OCI-LY7 (cell line): ENCODE data around the gene ST6GALNAC1. TPM values are rescaled to one million over a fixed set of nuclear protein-coding genes. Genes with fewer than 3 reads are reported as not detected.

ENCODE experiments used
- BruUV-seq: library from RNA; stranded (reverse); fragments of 400-500 nt; replicated peaks from 2 replicates; lab custom pipeline; 2021; lab: Mats Ljungman, UMichigan
- CTCF ChIA-PET: fragments of 300-600 bp; sonication (Branson Sonifier 250); formaldehyde crosslinking; loops from one replicate; lab custom pipeline; 2022; ENCODE audit warnings: antibody characterized with exemption; ENCODE audit not compliant: unreplicated experiment; lab: Charles Lee
- POLR2A ChIA-PET: fragments of 300-600 bp; sonication (Branson Sonifier 250); formaldehyde crosslinking; loops from one replicate; lab custom pipeline; 2022; ENCODE audit warnings: antibody characterized with exemption; lab: Charles Lee
- DNase-seq: peaks from one replicate; pipeline ENCODE4 v3.0.0-alpha.2; 2015; ENCODE audit warnings: low spot score
- H2AFZ ChIP-seq: fragments of 200-600 bp; sonication (generic), shearing (Covaris generic); 2 replicates; pipeline ENCODE4 v1.6.1; 2014; ENCODE audit warnings: mild to moderate bottlenecking, antibody characterized with exemption, low read length, moderate library complexity
- H3K27ac ChIP-seq: fragments of 200-600 bp; sonication (generic); 2 replicates; pipeline ENCODE4 v1.5.1; 2014; ENCODE audit warnings: mixed run types, low read depth, mild to moderate bottlenecking, moderate library complexity, low read length, inconsistent platforms; ENCODE audit not compliant: poor library complexity, severe bottlenecking
- H3K36me3 ChIP-seq: fragments of 200-600 bp; sonication (generic); 2 replicates; pipeline ENCODE4 v1.6.1; 2014; ENCODE audit warnings: mild to moderate bottlenecking, antibody characterized with exemption, low read length, moderate library complexity, mixed read lengths; ENCODE audit not compliant: insufficient read depth
- H3K4me1 ChIP-seq: fragments of 200-600 bp; sonication (generic); 2 replicates; pipeline ENCODE4 v1.5.1; 2014; ENCODE audit warnings: mild to moderate bottlenecking, low read length; ENCODE audit not compliant: insufficient read depth, poor library complexity, severe bottlenecking
- H3K4me2 ChIP-seq: fragments of 200-600 bp; sonication (generic); 2 replicates; pipeline ENCODE4 v1.6.1; 2014; ENCODE audit warnings: mild to moderate bottlenecking, low read length
- H3K4me3 ChIP-seq: fragments of 200-600 bp; sonication (generic); 2 replicates; pipeline ENCODE4 v1.5.1; 2014; ENCODE audit warnings: mild to moderate bottlenecking, low read depth, low read length; ENCODE audit not compliant: poor library complexity, severe bottlenecking
- H3K79me2 ChIP-seq: fragments of 200-600 bp; sonication (generic); 2 replicates; pipeline ENCODE4 v1.6.1; 2016; ENCODE audit warnings: low read depth, mild to moderate bottlenecking, low read length, moderate library complexity, mixed read lengths; ENCODE audit not compliant: insufficient read depth
- H3K9me2 ChIP-seq: fragments of 200-600 bp; sonication (generic); 2 replicates; pipeline ENCODE4 v1.6.1; 2016; ENCODE audit warnings: mild to moderate bottlenecking, low read length, mixed read lengths; ENCODE audit not compliant: insufficient read depth
- H3K9me3 ChIP-seq: fragments of 200-600 bp; sonication (generic); 2 replicates; pipeline ENCODE4 v1.6.1; 2014; ENCODE audit warnings: mild to moderate bottlenecking, mixed run types, low read length, mixed read lengths
- H4K20me1 ChIP-seq: fragments of 200-600 bp; sonication (generic); 2 replicates; pipeline ENCODE4 v1.6.1; 2014; ENCODE audit warnings: mild to moderate bottlenecking, antibody characterized with exemption, low read length, moderate library complexity, mixed read lengths; ENCODE audit not compliant: insufficient read depth
- CTCF ChIP-seq: fragments of 200-600 bp; sonication (generic); conservative IDR thresholded peaks from 2 replicates; pipeline ENCODE4 v1.5.1; 2014; ENCODE audit warnings: mild to moderate bottlenecking, antibody characterized with exemption, low read length, moderate library complexity, mixed read lengths
- EZH2phosphoT487 ChIP-seq: fragments of 200-600 bp; sonication (generic); IDR thresholded peaks from 2 replicates; pipeline ENCODE4 v1.6.1; 2018; ENCODE audit warnings: low read depth, borderline replicate concordance, mild to moderate bottlenecking, mixed run types, antibody characterized with exemption, low read length, moderate library complexity, mixed read lengths
- intact Hi-C: fragments of 100-400 bp; cut with micrococcal nuclease; formaldehyde crosslinking; loops from one replicate; pipeline ENCODE4 v1.10.0; 2022; ENCODE audit not compliant: unreplicated experiment
- total RNA-seq, 2 experiments: library from RNA; depleted of rRNA in 1 of 2; stranded (reverse); fragments of >200 nt in 1 of 2; shearing (Covaris generic) in 1 of 2; gene quantifications; 2 replicates each; pipeline ENCODE4 v1.2.3, GENCODE V29; 2014 to 2022

ST6GALNAC1 gene
- total RNA-seq, 2 experiments from 2014 or later, result not detected

GRCh38 chr17:76687298-76688164 lies 44.0 kb upstream of the ST6GALNAC1 start:
- TF ChIP-seq CTCF (no peak), EZH2phosphoT487 (no peak)
- Histone ChIP-seq H4K20me1 (no peaks in the 10 kb centered on the region), H3K27ac (no peak overlapping the region), H3K4me1 (no peaks in the 10 kb centered on the region), H3K4me3 (no peak overlapping the region), H3K9me2 (no peaks in the 10 kb centered on the region), H2AFZ (no peak overlapping the region), H3K9me3 (no peaks in the 10 kb centered on the region), H3K79me2 (no peaks in the 10 kb centered on the region), H3K4me2 (no peak overlapping the region), H3K36me3 (no peaks in the 10 kb centered on the region)
- no TSS peak for BruUV-seq
- no peak for DNase-seq
- intact Hi-C loops, result no loop called here
- ChIA-PET CTCF (no interaction called here), POLR2A (interaction anchor here (0.6 kb wide), 1 partner anchor 592 kb away, joined by 3 read pairs; no protein-coding TSS in a partner anchor)

GRCh38 chr17:76686538-76687297 lies 43.2 kb upstream of the ST6GALNAC1 start:
- Histone ChIP-seq H3K9me2 (no peaks in the 10 kb centered on the region), H3K79me2 (no peaks in the 10 kb centered on the region), H3K4me2 (no peak overlapping the region), H3K4me3 (no peak overlapping the region), H3K36me3 (no peaks in the 10 kb centered on the region), H3K9me3 (no peaks in the 10 kb centered on the region), H2AFZ (no peak overlapping the region), H3K4me1 (no peaks in the 10 kb centered on the region), H4K20me1 (no peaks in the 10 kb centered on the region), H3K27ac (no peak overlapping the region)
- no peak for DNase-seq
- intact Hi-C loops, result no loop called here
- CTCF ChIA-PET, result interaction anchor here (0.6 kb wide), 1 partner anchor 15 kb away, joined by 3 read pairs; no protein-coding TSS in a partner anchor
- BruUV-seq, result no TSS peak
- POLR2A ChIA-PET, result no interaction called here
- TF ChIP-seq CTCF, result no peak
- no peak for TF ChIP-seq EZH2phosphoT487
